Muscle of leg (tissue), 11 donors: ENCODE results near the gene TYMS. TPM values are rescaled to one million over a fixed set of nuclear protein-coding genes. Genes with fewer than 3 reads are reported as not detected.

Experiments used
- DNase-seq: peaks from one replicate; pipeline ENCODE4 v3.0.0; 2013
- H3K27ac ChIP-seq: one replicate; pipeline ENCODE4 v1.5.1; 2013; ENCODE audit warnings: mild to moderate bottlenecking, low read length, control low read depth
- H3K27me3 ChIP-seq: one replicate; pipeline ENCODE4 v1.6.1; 2013; ENCODE audit warnings: low read length; ENCODE audit not compliant: control insufficient read depth, insufficient read depth
- H3K36me3 ChIP-seq: one replicate; pipeline ENCODE4 v1.6.1; 2013; ENCODE audit warnings: low read length; ENCODE audit not compliant: control insufficient read depth, insufficient read depth
- H3K4me1 ChIP-seq: one replicate; pipeline ENCODE4 v1.6.1; 2013; ENCODE audit warnings: low read length; ENCODE audit not compliant: control insufficient read depth, insufficient read depth
- H3K4me3 ChIP-seq: one replicate; pipeline ENCODE4 v1.5.1; 2013; ENCODE audit warnings: low read length, control low read depth
- H3K9me3 ChIP-seq: replicated peaks from 2 replicates; pipeline ENCODE4 v1.6.1; 2013; ENCODE audit warnings: low read depth, low read length; ENCODE audit not compliant: control insufficient read depth
- WGBS: methylation state at CpG from one replicate; pipeline ENCODE4 v1.1.5; 2013; ENCODE audit warnings: missing lambda C conversion rate; ENCODE audit not compliant: insufficient coverage; 5-methylcytosine and 5-hydroxymethylcytosine counted together
- polyA plus RNA-seq, 8 donors: library from polyadenylated mRNA; unstranded; fragments of 120-200 nt; gene quantifications; one replicate each; pipeline versions ENCODE4 v1.2.1 to v1.2.3, GENCODE V29; 2013; ENCODE audit warnings: inconsistent platforms in 1 of 8, low replicate concordance in 1 of 8; ENCODE audit not compliant: insufficient read length in 8 of 8, insufficient read depth in 1 of 8
- total RNA-seq: library from RNA; stranded (reverse); fragments of 120-200 nt; gene quantifications from one replicate; pipeline ENCODE4 v1.2.4, GENCODE V29; 2013

The TYMS gene
- total and polyA plus RNA-seq, 9 donors: 19.7 to 93.8 (median 70.1) TPM

DNA sequence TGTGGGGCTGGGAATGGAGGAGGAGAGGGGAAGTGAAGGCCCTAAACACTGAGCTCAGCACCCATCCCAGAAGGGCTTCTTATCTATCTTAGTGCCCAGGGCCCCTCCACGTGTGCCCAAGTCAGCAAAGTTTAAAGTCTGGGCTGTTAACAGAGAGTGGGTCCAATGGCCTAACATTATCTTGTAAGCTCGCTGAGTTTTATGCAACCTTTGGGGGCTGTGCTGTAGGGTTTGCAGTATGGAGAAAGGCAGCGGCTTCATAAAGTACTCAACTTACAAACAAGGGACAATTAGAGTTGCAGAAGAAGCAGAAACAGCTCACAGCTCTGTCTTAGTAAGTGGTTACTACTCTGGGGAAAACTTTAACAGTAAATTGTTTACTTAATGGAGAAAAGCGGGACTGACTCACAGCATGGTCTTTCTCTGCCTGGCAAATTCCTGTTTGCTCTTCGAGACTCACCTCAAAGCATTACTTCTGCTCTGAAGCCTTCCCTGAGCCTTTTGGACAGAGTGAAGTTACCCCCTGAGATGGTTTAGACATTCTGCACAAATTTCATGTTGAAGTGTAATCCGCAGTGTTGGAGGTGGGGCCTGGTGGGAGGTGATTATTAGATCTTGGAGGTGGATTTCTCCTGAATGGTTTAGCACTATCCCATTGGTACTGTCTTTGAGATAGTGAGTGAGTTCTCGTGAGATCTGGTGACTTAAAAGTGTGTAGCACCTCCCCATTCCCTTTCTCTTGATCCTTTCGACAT lies 45.9 kb downstream of the TYMS start:
- Histone ChIP-seq H3K9me3 (no peaks in the 10 kb centered on the region), H3K4me1 (no peaks in the 10 kb centered on the region), H3K4me3 (no peak overlapping the region), H3K36me3 (peaks cover 20% of the 10 kb centered on the region), H3K27me3 (no peaks in the 10 kb centered on the region), H3K27ac (no peak overlapping the region)
- WGBS: 75% methylated on average over 4 of the region's 8 CpGs
- no peak for DNase-seq

DNA sequence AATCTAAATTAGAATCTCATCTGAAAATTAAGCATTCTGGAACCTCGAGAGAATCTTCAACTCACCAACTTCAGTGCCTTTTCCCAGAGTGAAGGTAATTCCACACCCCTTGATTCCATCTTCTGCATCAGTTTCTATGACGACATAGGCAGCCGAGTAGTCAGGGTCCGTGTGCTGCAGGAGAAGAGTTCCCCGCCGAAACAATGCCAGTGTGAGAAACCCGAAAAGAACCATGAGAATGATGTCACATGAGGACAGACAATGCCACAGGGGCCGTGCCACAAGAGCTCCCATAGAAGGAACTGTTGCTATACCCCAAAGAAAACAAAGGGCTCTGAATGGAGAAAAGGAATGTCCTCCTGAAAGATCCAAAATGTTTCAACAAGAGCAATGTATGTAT lies 49.0 kb downstream of the TYMS start:
- WGBS: 89% methylated on average over 7 of the region's 8 CpGs
- no peaks in the 10 kb centered on the region for H3K27me3 ChIP-seq

DNA sequence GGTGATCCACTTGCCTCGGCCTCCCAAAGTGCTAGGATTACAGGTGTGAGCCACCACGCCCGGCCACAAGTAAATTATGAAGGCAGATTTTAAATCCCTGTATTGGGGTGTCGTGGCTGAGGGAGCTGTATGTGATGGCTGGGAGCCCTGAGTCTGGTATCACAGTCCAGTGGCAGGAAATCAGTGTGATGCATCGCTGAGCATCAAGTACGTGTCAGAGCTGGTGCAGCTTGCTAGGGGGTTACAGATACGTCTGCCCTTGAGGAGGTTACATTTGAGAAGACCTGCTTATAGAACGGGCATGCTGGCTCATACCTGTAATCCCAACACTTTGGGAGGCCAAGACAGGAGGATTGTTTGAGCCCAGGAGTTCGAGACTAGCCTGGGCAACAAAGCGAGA lies 50.6 kb downstream of the TYMS start:
- Histone ChIP-seq H3K9me3 (peaks cover 4% of the 10 kb centered on the region), H3K27me3 (no peaks in the 10 kb centered on the region), H3K4me1 (peaks cover 5% of the 10 kb centered on the region), H3K4me3 (no peak overlapping the region), H3K36me3 (peaks cover 14% of the 10 kb centered on the region), H3K27ac (no peak overlapping the region)
- no peak for DNase-seq
- WGBS: 90% methylated on average over 7 of the region's 10 CpGs

More for the DNA sequence above, 49.0 kb downstream of the TYMS start:
- Histone ChIP-seq H3K4me1 (peaks cover 3% of the 10 kb centered on the region), H3K4me3 (no peak overlapping the region), H3K36me3 (peaks cover 16% of the 10 kb centered on the region), H3K9me3 (no peaks in the 10 kb centered on the region), H3K27ac (no peak overlapping the region)
- no peak for DNase-seq

DNA sequence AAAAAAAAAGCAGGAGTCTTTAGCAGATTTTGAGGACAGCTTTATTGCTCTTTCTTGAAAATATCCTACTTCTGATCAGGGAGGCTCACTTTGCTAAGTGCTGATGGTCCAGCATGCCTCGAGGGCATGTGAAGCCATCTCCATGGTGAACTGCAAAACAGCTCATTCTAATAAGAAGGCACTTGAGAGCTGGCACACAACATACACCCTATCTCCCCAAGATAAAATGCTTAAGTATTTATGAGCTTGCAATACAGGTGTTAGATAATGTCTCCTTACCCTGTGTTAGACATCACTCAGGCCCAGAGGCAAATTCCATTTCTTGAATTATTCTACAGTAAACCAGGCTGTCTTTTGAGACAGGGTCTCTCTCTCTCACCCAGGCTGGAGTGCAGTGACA lies 52.3 kb downstream of the TYMS start:
- Histone ChIP-seq H3K27ac (no peak overlapping the region), H3K4me3 (no peak overlapping the region), H3K36me3 (peaks cover 3% of the 10 kb centered on the region), H3K27me3 (no peaks in the 10 kb centered on the region), H3K9me3 (peaks cover 5% of the 10 kb centered on the region), H3K4me1 (peaks cover 5% of the 10 kb centered on the region)
- no peak for DNase-seq
- WGBS: no CpG with 5 or more reads among the region's 1 CpG

DNA sequence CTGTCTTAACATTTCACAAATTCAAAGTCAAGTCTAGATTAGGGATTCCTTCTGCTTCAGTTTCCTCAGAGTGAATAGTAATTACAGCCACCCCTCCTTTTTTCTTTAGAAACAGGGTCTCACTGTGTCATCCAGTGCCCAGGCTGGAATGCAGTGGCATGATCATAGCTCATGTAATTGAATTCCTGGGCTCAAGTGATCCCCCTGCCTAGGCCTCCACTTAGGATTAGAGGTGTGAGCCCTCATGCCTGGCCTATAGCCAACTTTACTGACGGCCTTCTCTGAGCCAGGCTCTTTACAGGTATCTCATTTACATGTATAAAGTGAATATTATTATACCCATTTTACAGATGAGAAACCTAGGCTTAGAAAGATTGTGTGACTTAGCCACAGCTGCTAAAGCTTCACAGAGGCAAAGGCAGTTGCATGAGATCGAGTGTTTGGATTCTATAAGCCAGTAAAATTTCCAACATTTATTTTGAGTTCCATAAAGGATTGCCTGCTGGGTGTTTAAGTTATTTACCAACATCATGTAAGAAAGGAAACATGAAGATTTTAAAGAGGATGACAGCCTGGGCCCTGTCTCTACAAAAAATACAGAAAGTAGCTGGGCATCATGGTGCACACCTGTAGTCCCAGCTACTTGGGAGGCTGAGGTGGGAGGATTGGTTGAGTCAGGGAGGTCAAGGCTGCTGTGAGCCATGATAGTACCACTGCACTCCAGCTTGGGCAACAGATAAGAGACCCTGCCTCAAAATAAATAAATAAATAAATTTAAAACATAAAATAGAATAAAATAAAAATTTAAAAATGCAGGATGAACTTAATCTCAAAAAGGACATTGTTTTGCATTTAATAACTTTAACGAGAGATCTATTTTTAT lies 53.2 kb downstream of the TYMS start:
- no CpG with 5 or more reads among the region's 3 CpGs for WGBS
- H3K4me3 ChIP-seq: no peak overlapping the region

DNA sequence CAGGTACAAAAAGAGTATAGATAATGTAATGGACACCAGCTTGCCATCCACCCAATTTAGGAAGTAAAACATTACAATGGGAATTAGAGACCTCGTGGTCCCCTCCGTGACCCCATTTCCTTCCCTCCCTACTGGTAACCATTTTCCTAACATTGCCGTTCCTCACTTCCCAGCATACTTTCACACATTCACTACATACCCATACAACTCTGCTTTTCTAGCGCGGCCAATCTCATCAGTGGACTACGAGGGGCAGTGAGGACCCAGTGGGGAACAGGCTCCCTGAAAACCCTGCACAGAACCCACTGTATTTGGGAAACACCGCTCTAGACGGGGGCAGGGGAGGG lies 53.8 kb downstream of the TYMS start:
- WGBS: 5% methylated on average over 3 of the region's 8 CpGs

More for the DNA sequence above, 53.2 kb downstream of the TYMS start:
- peaks cover 3% of the 10 kb centered on the region for H3K36me3 ChIP-seq
- no peak for DNase-seq
- H3K4me1 ChIP-seq: peaks cover 5% of the 10 kb centered on the region
- peaks cover 5% of the 10 kb centered on the region for H3K9me3 ChIP-seq
- no peak overlapping the region for H3K27ac ChIP-seq
- no peaks in the 10 kb centered on the region for H3K27me3 ChIP-seq

DNA sequence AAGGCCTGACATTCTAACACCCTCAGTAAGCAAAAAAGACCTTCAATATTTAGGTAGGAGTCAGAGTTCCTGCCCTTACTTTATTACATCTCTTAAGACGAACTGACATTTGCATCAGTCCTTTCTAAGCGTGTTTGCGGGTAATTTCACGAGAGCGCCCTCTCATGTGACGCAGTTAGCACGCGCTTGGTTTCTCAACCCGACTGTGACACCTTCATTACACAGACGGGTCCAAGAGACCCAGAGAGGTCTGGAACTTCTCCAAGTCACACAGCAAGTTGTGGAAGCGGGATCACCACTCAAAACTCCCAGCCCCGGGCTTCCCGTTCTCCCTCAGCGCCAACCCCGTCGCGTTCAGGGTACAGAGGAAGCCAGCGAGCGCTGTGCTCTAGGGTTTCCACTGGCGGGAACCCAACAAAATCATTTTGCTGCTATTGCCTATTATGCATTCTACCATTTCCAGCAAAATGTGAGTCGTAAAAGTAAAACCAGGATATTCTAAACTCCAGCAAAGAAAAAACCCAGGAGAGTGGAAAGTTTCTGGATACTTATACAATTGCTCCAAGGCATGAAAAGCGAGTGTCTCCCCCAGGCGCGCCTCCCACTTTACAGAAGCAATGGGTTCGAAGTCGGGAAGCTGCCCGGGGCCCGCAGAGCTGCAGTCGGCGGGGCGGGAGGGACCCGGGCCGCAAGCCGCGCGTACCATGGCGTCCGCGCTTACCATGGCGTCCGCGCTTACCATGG lies 54.4 kb downstream of the TYMS start:
- Histone ChIP-seq H3K9me3 (peaks cover 5% of the 10 kb centered on the region), H3K27me3 (no peaks in the 10 kb centered on the region), H3K4me1 (peaks cover 5% of the 10 kb centered on the region), H3K27ac (peak overlapping the region; percentile 76), H3K4me3 (peak overlapping the region; percentile 82), H3K36me3 (no peaks in the 10 kb centered on the region)
- WGBS: under 1% methylated on average over 25 of the region's 42 CpGs
- DNase-seq: peak; percentile 88

More for the DNA sequence above, 53.8 kb downstream of the TYMS start:
- Histone ChIP-seq H3K27ac (peak overlapping the region; percentile 76), H3K9me3 (peaks cover 5% of the 10 kb centered on the region), H3K4me1 (peaks cover 5% of the 10 kb centered on the region), H3K27me3 (no peaks in the 10 kb centered on the region), H3K36me3 (no peaks in the 10 kb centered on the region), H3K4me3 (peak overlapping the region; percentile 82)
- DNase-seq: peak; percentile 36

DNA sequence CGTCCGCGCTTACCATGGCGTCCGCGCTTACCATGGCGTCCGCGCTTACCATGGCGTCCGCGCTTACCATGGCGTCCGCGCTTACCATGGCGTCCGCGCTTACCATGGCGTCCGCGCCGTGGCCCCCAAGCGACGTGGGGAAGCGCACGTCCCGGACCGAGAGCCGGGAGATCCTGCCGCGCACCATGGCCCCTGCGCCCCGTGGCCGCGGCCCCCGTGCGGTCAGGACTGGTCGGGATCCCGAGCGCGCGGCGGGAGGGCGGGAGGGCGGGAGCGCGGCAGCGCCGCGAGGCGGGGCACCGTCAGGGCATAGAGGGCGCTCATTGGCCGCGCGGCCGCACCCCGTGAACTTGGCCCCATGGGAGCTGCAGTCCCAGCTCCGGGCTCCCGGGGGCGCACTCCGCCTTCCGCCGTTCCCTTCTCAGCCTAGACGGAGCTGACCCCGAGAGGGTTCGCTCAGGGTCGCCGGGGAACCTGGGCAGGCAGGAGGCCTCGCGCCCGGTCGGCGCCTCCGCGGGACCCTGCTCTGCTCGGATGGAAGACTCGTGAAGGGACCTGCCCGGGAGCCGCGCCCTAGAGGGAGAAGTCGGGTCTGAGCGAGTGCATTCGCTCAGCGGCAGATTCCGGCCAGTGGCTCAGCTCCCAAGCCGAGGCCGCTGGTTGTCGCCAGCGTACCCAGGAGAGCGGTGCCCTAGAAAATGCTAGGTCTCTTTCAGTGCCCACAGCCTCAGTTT lies 55.1 kb downstream of the TYMS start, which contains the start of gene ENOSF1:
ENOSF1 (minus strand) TSS at position 230 of the 734 bp plus-strand sequence; CDS start at position 187, 43 bp downstream.
- H3K27ac ChIP-seq: peak within 1 kb of the TSS; percentile 76
- 3% methylated on average over 82 of the region's 91 CpGs for WGBS
- peaks cover 5% of the 10 kb centered on the region for H3K4me1 ChIP-seq

DNA sequence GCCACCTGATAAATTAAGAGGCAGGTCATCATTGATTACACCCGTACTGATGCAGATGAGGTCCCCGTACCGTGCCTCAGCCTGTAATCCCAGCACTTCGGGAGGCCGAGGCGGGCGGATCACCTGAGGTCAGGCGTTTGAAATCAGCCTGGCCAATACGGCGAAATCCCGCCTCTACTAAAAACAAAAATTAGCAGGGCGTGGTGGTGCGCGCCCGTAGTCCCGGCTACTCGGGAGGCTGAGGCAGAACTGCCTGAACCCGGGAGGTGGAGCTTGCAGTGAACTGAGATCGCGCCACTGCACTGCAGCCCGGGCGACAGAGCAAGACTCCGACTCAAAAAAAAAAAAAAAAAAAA lies 55.7 kb downstream of the TYMS start:
- Histone ChIP-seq H3K36me3 (no peaks in the 10 kb centered on the region), H3K9me3 (peaks cover 5% of the 10 kb centered on the region), H3K4me3 (peak overlapping the region; percentile 82), H3K27ac (peak overlapping the region; percentile 20), H3K27me3 (no peaks in the 10 kb centered on the region), H3K4me1 (peaks cover 5% of the 10 kb centered on the region)
- WGBS: 86% methylated on average over 23 of the region's 23 CpGs
- no peak for DNase-seq

More for the DNA sequence above, 55.1 kb downstream of the TYMS start, which contains the start of gene ENOSF1:
- Histone ChIP-seq H3K9me3 (peaks cover 5% of the 10 kb centered on the region), H3K27me3 (no peaks in the 10 kb centered on the region), H3K4me3 (peak within 1 kb of the TSS; percentile 82), H3K36me3 (no peaks in the 10 kb centered on the region)
- peak; percentile 84 for DNase-seq
